Trophoblast cell (in vitro differentiated cells and primary cell): ENCODE results near the gene PRR33.

ENCODE experiments used
- DNase-seq, 2 donors: peaks; one replicate each; pipeline ENCODE4 v3.0.0-alpha.2; 2016
- H2AFZ ChIP-seq: 2 replicates; pipeline ENCODE4 v1.6.1; 2013; ENCODE audit warnings: low read length, moderate library complexity, mild to moderate bottlenecking; ENCODE audit not compliant: insufficient read depth, poor library complexity
- H2AK5ac ChIP-seq: 2 replicates; pipeline ENCODE4 v1.6.1; 2013; ENCODE audit warnings: mild to moderate bottlenecking, low read length
- H2BK120ac ChIP-seq: 2 replicates; pipeline ENCODE4 v1.6.1; 2013; ENCODE audit warnings: low read length, mild to moderate bottlenecking, moderate library complexity; ENCODE audit not compliant: insufficient read depth, poor library complexity
- H2BK12ac ChIP-seq: 2 replicates; pipeline ENCODE4 v1.6.1; 2013; ENCODE audit warnings: mild to moderate bottlenecking, low read length, moderate library complexity
- H2BK5ac ChIP-seq: 2 replicates; pipeline ENCODE4 v1.6.1; 2013; ENCODE audit warnings: low read length, low read depth, moderate library complexity, mild to moderate bottlenecking; ENCODE audit not compliant: poor library complexity
- H3K14ac ChIP-seq: 2 replicates; pipeline ENCODE4 v1.6.1; 2013; ENCODE audit warnings: mild to moderate bottlenecking, low read length
- H3K18ac ChIP-seq: 2 replicates; pipeline ENCODE4 v1.6.1; 2013; ENCODE audit warnings: mild to moderate bottlenecking, low read length
- H3K23ac ChIP-seq: 2 replicates; pipeline ENCODE4 v1.6.1; 2013; ENCODE audit warnings: low read length
- H3K27ac ChIP-seq: 2 replicates; pipeline ENCODE4 v1.5.1; 2013; ENCODE audit warnings: low read depth, mild to moderate bottlenecking, inconsistent platforms, low read length, moderate library complexity
- H3K27me3 ChIP-seq: 2 replicates; pipeline ENCODE4 v1.6.1; 2013; ENCODE audit warnings: inconsistent platforms, mild to moderate bottlenecking, low read length, moderate library complexity; ENCODE audit not compliant: insufficient read depth
- H3K36me3 ChIP-seq, 2 experiments: 1 replicate in 1 of 2; 2 replicates in 1 of 2; pipeline ENCODE4 v1.6.1; 2013; ENCODE audit warnings: low read length in 2 of 2, mild to moderate bottlenecking in 2 of 2, moderate library complexity in 1 of 2; ENCODE audit not compliant: insufficient read depth in 2 of 2, control insufficient read depth in 1 of 2
- H3K4ac ChIP-seq: 2 replicates; pipeline ENCODE4 v1.6.1; 2013; ENCODE audit warnings: low read depth, mild to moderate bottlenecking, low read length, moderate library complexity
- H3K4me1 ChIP-seq, 2 experiments: 1 replicate in 1 of 2; 2 replicates in 1 of 2; pipeline ENCODE4 v1.6.1; 2013; ENCODE audit warnings: low read length in 2 of 2, mild to moderate bottlenecking in 2 of 2, moderate library complexity in 1 of 2; ENCODE audit not compliant: insufficient read depth in 2 of 2, control insufficient read depth in 1 of 2
- H3K4me2 ChIP-seq: 2 replicates; pipeline ENCODE4 v1.6.1; 2013; ENCODE audit warnings: inconsistent platforms, mild to moderate bottlenecking, low read length, moderate library complexity
- H3K4me3 ChIP-seq: 2 replicates; pipeline ENCODE4 v1.5.1; 2013; ENCODE audit warnings: mild to moderate bottlenecking, low read depth, low read length, inconsistent platforms
- H3K79me1 ChIP-seq: one replicate; pipeline ENCODE4 v1.6.1; 2013; ENCODE audit warnings: low read length
- H3K79me2 ChIP-seq: 2 replicates; pipeline ENCODE4 v1.6.1; 2013; ENCODE audit warnings: low read length, mild to moderate bottlenecking; ENCODE audit not compliant: control insufficient read depth, insufficient read depth, poor library complexity
- H3K9ac ChIP-seq: 2 replicates; pipeline ENCODE4 v1.6.1; 2013; ENCODE audit warnings: mild to moderate bottlenecking, low read length
- H3K9me3 ChIP-seq: 2 replicates; pipeline ENCODE4 v1.6.1; 2013; ENCODE audit warnings: low read depth, mild to moderate bottlenecking, control low read depth, inconsistent platforms, low read length; ENCODE audit not compliant: insufficient read depth
- H4K12ac ChIP-seq: 2 replicates; pipeline ENCODE4 v1.6.1; 2013; ENCODE audit warnings: low read depth, mild to moderate bottlenecking, low read length, moderate library complexity
- H4K8ac ChIP-seq: 2 replicates; pipeline ENCODE4 v1.6.1; 2013; ENCODE audit warnings: low read depth, mild to moderate bottlenecking, low read length, moderate library complexity
- H4K91ac ChIP-seq: one replicate; pipeline ENCODE4 v1.6.1; 2013; ENCODE audit warnings: low read depth, mild to moderate bottlenecking, low read length, moderate library complexity
- WGBS: extraction: QIAGEN DNeasy Blood & Tissue Kit; methylation state at CpG from one replicate; pipeline ENCODE4 v1.1.7; 2013; ENCODE audit warnings: missing lambda C conversion rate; ENCODE audit not compliant: insufficient read length, insufficient coverage; ENCODE audit errors: extremely low coverage; 5-methylcytosine and 5-hydroxymethylcytosine counted together

Gene PRR33

GRCh38 chr11:1845095-1845429 is 46.6 kb downstream of the PRR33 start:
- no peaks in the 10 kb centered on the region for H3K79me2 ChIP-seq
- no peaks in the 10 kb centered on the region for H3K9me3 ChIP-seq
- H3K9ac ChIP-seq = no peak overlapping the region
- whole genome bisulfite sequencing = no CpG with 5 or more reads among the region's 1 CpG
- H2AK5ac ChIP-seq = no peak overlapping the region
- H3K4ac ChIP-seq = no peak overlapping the region
- H3K4me2 ChIP-seq = no peak overlapping the region
- H3K14ac ChIP-seq = no peak overlapping the region
- no peak overlapping the region for H2BK120ac ChIP-seq
- no peak overlapping the region for H4K12ac ChIP-seq
- no peak for DNase-seq
- H3K4me1 ChIP-seq = peaks cover 0 to under 1% of the 10 kb centered on the region in 2 experiments
- H2BK5ac ChIP-seq = no peak overlapping the region
- no peak overlapping the region for H3K27ac ChIP-seq
- no peak overlapping the region for H3K18ac ChIP-seq
- no peaks in the 10 kb centered on the region for H3K79me1 ChIP-seq
- H3K4me3 ChIP-seq = no peak overlapping the region
- no peak overlapping the region for H2BK12ac ChIP-seq
- no peak overlapping the region for H2AFZ ChIP-seq
- H3K36me3 ChIP-seq = no peaks in the 10 kb centered on the region
- H3K27me3 ChIP-seq = no peaks in the 10 kb centered on the region
- H4K91ac ChIP-seq = no peak overlapping the region
- no peak overlapping the region for H4K8ac ChIP-seq
- no peak overlapping the region for H3K23ac ChIP-seq

DNA sequence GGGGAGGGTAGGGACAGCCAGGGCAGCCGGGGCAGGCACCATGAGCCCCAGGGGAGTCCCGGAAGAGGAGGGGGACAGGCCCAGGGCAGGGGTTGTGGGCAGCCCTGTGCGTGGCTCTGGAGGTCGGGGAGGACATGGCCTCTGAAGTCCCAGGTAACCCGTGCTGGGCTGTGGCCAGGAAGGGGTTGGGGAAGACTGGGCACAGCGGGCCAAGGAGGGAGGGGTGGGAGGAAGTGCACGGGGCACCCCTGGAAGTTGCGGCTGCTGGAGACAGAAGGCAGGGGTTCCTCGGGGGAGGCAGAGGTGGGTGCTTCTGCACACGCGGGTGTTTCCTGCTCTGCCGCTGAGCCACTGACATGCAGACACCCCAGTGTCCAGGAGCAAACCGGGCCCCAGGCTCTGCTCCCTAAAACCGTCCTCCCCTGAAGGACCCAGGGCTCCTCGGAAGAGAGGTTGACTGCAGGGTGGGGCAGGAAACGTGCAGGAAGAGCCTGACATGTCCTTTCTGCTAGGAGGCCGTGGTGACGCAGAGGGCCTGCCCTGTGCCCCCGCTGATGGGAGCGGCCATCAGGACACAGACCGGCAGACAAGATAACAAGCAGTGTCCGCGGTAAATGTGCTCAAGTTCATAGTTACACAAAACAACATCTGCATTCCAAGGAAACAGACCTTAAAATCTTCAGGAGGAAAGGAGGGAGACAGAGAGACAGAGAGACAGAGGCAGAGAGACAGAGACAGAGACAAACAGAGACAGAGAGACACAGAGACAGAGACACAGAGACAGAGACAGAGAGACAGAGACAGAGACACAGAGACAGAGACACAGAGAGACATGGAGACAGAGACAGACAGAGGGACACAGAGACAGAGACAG is 47.2 kb downstream of the PRR33 start:
- Histone ChIP-seq H3K79me1 (no peaks in the 10 kb centered on the region), H4K12ac (no peak overlapping the region), H3K4me2 (no peak overlapping the region), H2BK5ac (no peak overlapping the region), H2BK12ac (no peak overlapping the region), H3K9ac (no peak overlapping the region), H2AFZ (no peak overlapping the region), H3K9me3 (no peaks in the 10 kb centered on the region), H3K14ac (no peak overlapping the region), H4K8ac (no peak overlapping the region), H2AK5ac (peak overlapping the region; percentile 40), H3K36me3 (no peaks in the 10 kb centered on the region), H3K4me3 (no peak overlapping the region), H4K91ac (peak overlapping the region; percentile 3), H3K27ac (no peak overlapping the region), H3K4me1 (no peaks in the 10 kb centered on the region), H3K23ac (no peak overlapping the region), H3K27me3 (no peaks in the 10 kb centered on the region), H3K18ac (no peak overlapping the region), H2BK120ac (no peak overlapping the region), H3K4ac (no peak overlapping the region), H3K79me2 (no peaks in the 10 kb centered on the region)
- DNase-seq = peak; percentile 80 to 83
- no CpG with 5 or more reads among the region's 23 CpGs for WGBS

DNA sequence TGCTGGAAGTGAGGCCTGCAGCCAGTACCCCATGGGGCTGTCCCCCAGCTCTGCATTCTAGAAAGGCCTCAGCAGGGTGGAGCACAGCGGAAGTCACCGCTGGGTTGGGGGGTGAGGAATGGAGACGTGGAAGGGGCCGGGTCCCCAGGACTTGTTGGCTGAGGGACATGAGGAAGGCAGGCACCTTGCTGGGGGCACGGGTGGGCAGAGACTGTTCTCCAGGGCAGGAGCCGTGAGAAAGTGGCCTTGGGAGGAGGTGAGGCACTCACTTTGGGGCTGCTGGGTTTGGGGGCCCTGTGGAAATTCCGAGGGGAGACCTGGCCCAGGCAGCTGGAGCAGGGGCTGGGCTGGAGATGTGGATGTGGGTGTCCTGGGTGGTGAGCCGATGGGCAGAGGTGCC is 47.9 kb downstream of the PRR33 start:
- Histone ChIP-seq H3K79me2 (no peaks in the 10 kb centered on the region), H2BK120ac (no peak overlapping the region), H3K9me3 (no peaks in the 10 kb centered on the region), H2BK12ac (no peak overlapping the region), H3K14ac (no peak overlapping the region), H3K79me1 (no peaks in the 10 kb centered on the region), H3K27ac (no peak overlapping the region), H3K4me1 (no peaks in the 10 kb centered on the region), H4K91ac (peak overlapping the region; percentile 3), H2AFZ (no peak overlapping the region), H3K23ac (no peak overlapping the region), H3K4me2 (no peak overlapping the region), H2AK5ac (peak overlapping the region; percentile 40), H3K4me3 (no peak overlapping the region), H3K18ac (no peak overlapping the region), H4K12ac (no peak overlapping the region), H3K9ac (no peak overlapping the region), H3K4ac (no peak overlapping the region), H4K8ac (no peak overlapping the region), H3K27me3 (no peaks in the 10 kb centered on the region), H2BK5ac (no peak overlapping the region), H3K36me3 (no peaks in the 10 kb centered on the region)
- no peak for DNase-seq
- no CpG with 5 or more reads among the region's 8 CpGs for WGBS

DNA sequence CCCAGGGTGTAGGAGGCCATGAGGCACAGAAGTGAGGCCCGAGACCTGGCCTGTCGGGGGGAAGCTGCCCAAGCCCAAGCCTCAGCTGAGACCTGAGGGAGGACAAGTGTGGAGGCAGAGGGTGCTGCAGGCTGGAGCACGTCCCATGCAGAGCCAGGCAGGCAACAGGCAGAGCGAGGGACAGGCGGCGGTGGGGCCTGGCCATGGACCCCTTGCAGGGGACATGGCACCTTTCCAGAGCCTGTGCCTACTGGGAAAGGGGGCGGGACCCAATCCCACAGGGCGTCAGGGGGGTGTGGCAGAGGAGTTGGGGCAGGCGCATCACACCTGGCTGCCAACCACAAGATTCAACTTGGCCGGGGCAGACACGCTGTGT is 48.6 kb downstream of the PRR33 start:
- H3K79me1 ChIP-seq = no peaks in the 10 kb centered on the region
- H2BK120ac ChIP-seq = no peak overlapping the region
- no peak for DNase-seq
- no CpG with 5 or more reads among the region's 11 CpGs for WGBS
- H4K91ac ChIP-seq = no peak overlapping the region
- H3K4ac ChIP-seq = no peak overlapping the region
- no peaks in the 10 kb centered on the region for H3K4me1 ChIP-seq
- H3K14ac ChIP-seq = no peak overlapping the region
- H4K8ac ChIP-seq = no peak overlapping the region
- no peak overlapping the region for H2BK5ac ChIP-seq
- H3K27me3 ChIP-seq = no peaks in the 10 kb centered on the region
- H2BK12ac ChIP-seq = no peak overlapping the region
- H3K79me2 ChIP-seq = no peaks in the 10 kb centered on the region
- H3K9ac ChIP-seq = no peak overlapping the region
- H3K27ac ChIP-seq = no peak overlapping the region
- no peaks in the 10 kb centered on the region for H3K9me3 ChIP-seq
- no peak overlapping the region for H2AK5ac ChIP-seq
- no peaks in the 10 kb centered on the region for H3K36me3 ChIP-seq
- no peak overlapping the region for H3K4me2 ChIP-seq
- no peak overlapping the region for H4K12ac ChIP-seq
- H3K23ac ChIP-seq = no peak overlapping the region
- H3K4me3 ChIP-seq = peak overlapping the region; percentile 3
- H3K18ac ChIP-seq = no peak overlapping the region
- no peak overlapping the region for H2AFZ ChIP-seq
